Measurements from ENCODE around the gene TRIML2.

- TF ChIP-seq CTCF (IDR thresholded peaks at IDR 0.05 in 4 of 5, conservative IDR thresholded peaks at IDR 0.05 in 1 of 5) (no peak), POLR2A (IDR thresholded peaks at IDR 0.05) (no peak)
Observed at GRCh38 chr4:188109157-188109755, at the start of gene TRIML2.

All from gastrocnemius medialis (tissue), 4 donors.